Testis (tissue), 2 donors: ENCODE data around the gene APOBEC3A.

Experiments
- POLR2A ChIP-seq: fragments of 450-650 bp; IDR thresholded peaks from one replicate; pipeline ENCODE4 v1.6.1; 2017; ENCODE audit warnings: antibody characterized with exemption, mild to moderate bottlenecking, moderate library complexity
- TF ChIP-seq, protein P1 (sequence below), 3 experiments: fragments of 450-650 bp in 2 of 3; fragments of 200-600 bp in 1 of 3; sonication (generic) in 1 of 3; IDR thresholded peaks; one replicate each; pipeline ENCODE4 v1.5.1; 2016 to 2019; ENCODE audit warnings: antibody characterized with exemption in 3 of 3, mild to moderate bottlenecking in 2 of 3, moderate library complexity in 1 of 3

DNA sequence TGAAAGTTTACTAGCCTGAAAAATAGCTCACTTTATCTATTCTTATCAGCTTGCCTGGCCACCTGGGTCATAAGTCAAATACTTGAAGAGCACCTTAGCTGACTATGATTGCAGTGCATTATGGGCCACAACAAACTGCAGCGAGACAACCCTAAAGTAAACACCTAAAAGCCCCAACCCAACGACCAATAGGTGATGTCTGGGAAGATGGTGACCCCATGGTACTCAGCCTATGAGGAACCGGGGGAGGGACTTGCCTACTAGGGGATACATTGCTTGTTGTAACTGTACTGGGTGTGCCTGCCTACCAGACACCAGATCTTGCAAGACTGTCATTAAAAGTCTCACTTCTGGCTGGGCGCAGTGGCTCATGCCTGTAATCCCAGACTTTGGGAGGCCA, 35.6 kb upstream of the APOBEC3A start:
- TF ChIP-seq, protein P1, sequence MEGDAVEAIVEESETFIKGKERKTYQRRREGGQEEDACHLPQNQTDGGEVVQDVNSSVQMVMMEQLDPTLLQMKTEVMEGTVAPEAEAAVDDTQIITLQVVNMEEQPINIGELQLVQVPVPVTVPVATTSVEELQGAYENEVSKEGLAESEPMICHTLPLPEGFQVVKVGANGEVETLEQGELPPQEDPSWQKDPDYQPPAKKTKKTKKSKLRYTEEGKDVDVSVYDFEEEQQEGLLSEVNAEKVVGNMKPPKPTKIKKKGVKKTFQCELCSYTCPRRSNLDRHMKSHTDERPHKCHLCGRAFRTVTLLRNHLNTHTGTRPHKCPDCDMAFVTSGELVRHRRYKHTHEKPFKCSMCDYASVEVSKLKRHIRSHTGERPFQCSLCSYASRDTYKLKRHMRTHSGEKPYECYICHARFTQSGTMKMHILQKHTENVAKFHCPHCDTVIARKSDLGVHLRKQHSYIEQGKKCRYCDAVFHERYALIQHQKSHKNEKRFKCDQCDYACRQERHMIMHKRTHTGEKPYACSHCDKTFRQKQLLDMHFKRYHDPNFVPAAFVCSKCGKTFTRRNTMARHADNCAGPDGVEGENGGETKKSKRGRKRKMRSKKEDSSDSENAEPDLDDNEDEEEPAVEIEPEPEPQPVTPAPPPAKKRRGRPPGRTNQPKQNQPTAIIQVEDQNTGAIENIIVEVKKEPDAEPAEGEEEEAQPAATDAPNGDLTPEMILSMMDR (IDR thresholded peaks at IDR 0.05): no peak
- TF ChIP-seq POLR2A: no peak
